WTC11 (cell line): ENCODE results near the gene SGCD.

ENCODE experiments used
- MAX ChIP-seq: sonication (generic); formaldehyde crosslinking; IDR thresholded peaks from 2 replicates; pipeline ENCODE4 v1.8.0; 2022; ENCODE audit warnings: mild to moderate bottlenecking, missing genetic modification reagents
- ZBTB21 ChIP-seq: sonication (generic); formaldehyde crosslinking; IDR thresholded peaks from 2 replicates; pipeline ENCODE4 v1.8.1; 2023; ENCODE audit warnings: mild to moderate bottlenecking, missing genetic modification reagents, borderline replicate concordance
- TF ChIP-seq, protein P1 (sequence below): fragments of 200-600 bp; IDR thresholded peaks from 2 replicates; pipeline ENCODE4 v1.8.0; 2022; ENCODE audit warnings: antibody characterized with exemption

- no peak for TF ChIP-seq ZBTB21 (CRISPR knock-in tag)
- no peak for TF ChIP-seq MAX (CRISPR knock-in tag)
- TF ChIP-seq, protein P1, sequence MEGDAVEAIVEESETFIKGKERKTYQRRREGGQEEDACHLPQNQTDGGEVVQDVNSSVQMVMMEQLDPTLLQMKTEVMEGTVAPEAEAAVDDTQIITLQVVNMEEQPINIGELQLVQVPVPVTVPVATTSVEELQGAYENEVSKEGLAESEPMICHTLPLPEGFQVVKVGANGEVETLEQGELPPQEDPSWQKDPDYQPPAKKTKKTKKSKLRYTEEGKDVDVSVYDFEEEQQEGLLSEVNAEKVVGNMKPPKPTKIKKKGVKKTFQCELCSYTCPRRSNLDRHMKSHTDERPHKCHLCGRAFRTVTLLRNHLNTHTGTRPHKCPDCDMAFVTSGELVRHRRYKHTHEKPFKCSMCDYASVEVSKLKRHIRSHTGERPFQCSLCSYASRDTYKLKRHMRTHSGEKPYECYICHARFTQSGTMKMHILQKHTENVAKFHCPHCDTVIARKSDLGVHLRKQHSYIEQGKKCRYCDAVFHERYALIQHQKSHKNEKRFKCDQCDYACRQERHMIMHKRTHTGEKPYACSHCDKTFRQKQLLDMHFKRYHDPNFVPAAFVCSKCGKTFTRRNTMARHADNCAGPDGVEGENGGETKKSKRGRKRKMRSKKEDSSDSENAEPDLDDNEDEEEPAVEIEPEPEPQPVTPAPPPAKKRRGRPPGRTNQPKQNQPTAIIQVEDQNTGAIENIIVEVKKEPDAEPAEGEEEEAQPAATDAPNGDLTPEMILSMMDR = no peak
Observed at GRCh38 chr5:156667616-156668015, 340.7 kb downstream of the SGCD start.
